BLaER1 (cell line): ENCODE results near the gene HOXC4.

Source experiments
- H3K27ac ChIP-seq: shearing (Covaris generic); formaldehyde crosslinking; 2 replicates; pipeline ENCODE4 v1.8.1; 2022
- H3K27me3 ChIP-seq: shearing (Covaris generic); formaldehyde crosslinking; 2 replicates; pipeline ENCODE4 v1.8.1; 2022
- H3K36me3 ChIP-seq: shearing (Covaris generic); formaldehyde crosslinking; 2 replicates; pipeline ENCODE4 v1.8.1; 2022
- H3K4me1 ChIP-seq: shearing (Covaris generic); formaldehyde crosslinking; 2 replicates; pipeline ENCODE4 v1.8.1; 2022
- H3K4me2 ChIP-seq: shearing (Covaris generic); formaldehyde crosslinking; 2 replicates; pipeline ENCODE4 v1.8.1; 2022
- H3K4me3 ChIP-seq: shearing (Covaris generic); formaldehyde crosslinking; 2 replicates; pipeline ENCODE4 v1.8.1; 2022
- H3K9ac ChIP-seq: shearing (Covaris generic); formaldehyde crosslinking; 2 replicates; pipeline ENCODE4 v1.8.1; 2022
- H3K9me3 ChIP-seq: shearing (Covaris generic); formaldehyde crosslinking; 2 replicates; pipeline ENCODE4 v1.8.1; 2022
- H4K20me1 ChIP-seq: shearing (Covaris generic); formaldehyde crosslinking; 2 replicates; pipeline ENCODE4 v1.8.1; 2022
- Cebpa-rat ChIP-seq: shearing (Covaris generic); IDR thresholded peaks from 2 replicates; pipeline ENCODE4 v1.8.1; 2022

Gene HOXC4

GRCh38 chr12:54009171-54010052, 44.2 kb upstream of the HOXC4 start:
- peaks cover 4% of the 10 kb centered on the region; the same call in 1 of the 2 replicates for H3K4me1 ChIP-seq
- no peaks in the 10 kb centered on the region for H3K9me3 ChIP-seq
- H3K36me3 ChIP-seq: no peaks in the 10 kb centered on the region
- no peak overlapping the region for H3K4me3 ChIP-seq
- peaks cover 94% of the 10 kb centered on the region for H4K20me1 ChIP-seq
- no peak overlapping the region for H3K27ac ChIP-seq
- no peak overlapping the region for H3K4me2 ChIP-seq
- H3K27me3 ChIP-seq: peaks cover 100% of the 10 kb centered on the region
- no peak for TF ChIP-seq Cebpa-rat
- H3K9ac ChIP-seq: no peak overlapping the region

- Histone ChIP-seq H3K4me2 (no peak overlapping the region), H3K27me3 (peaks cover 100% of the 10 kb centered on the region), H4K20me1 (peaks cover 94% of the 10 kb centered on the region), H3K4me3 (no peak overlapping the region), H3K9ac (no peak overlapping the region), H3K9me3 (no peaks in the 10 kb centered on the region), H3K36me3 (no peaks in the 10 kb centered on the region), H3K27ac (no peak overlapping the region), H3K4me1 (peaks cover 4% of the 10 kb centered on the region; the same call in 1 of the 2 replicates)
- no peak for TF ChIP-seq Cebpa-rat
Observed at GRCh38 chr12:54010053-54010971, 43.3 kb upstream of the HOXC4 start.

- Histone ChIP-seq H3K4me2 (no peak overlapping the region), H3K4me1 (peaks cover 3% of the 10 kb centered on the region; the same call in 1 of the 2 replicates), H3K9ac (no peak overlapping the region), H3K9me3 (no peaks in the 10 kb centered on the region), H4K20me1 (peaks cover 94% of the 10 kb centered on the region), H3K4me3 (no peak overlapping the region), H3K36me3 (no peaks in the 10 kb centered on the region), H3K27ac (no peak overlapping the region), H3K27me3 (peaks cover 100% of the 10 kb centered on the region)
- TF ChIP-seq Cebpa-rat: no peak
Observed at GRCh38 chr12:54010972-54011664, 42.5 kb upstream of the HOXC4 start.

- no peak overlapping the region for H3K27ac ChIP-seq
- H3K27me3 ChIP-seq: peaks cover 100% of the 10 kb centered on the region
- no peaks in the 10 kb centered on the region for H3K9me3 ChIP-seq
- no peak for TF ChIP-seq Cebpa-rat
- H3K4me3 ChIP-seq: no peak overlapping the region
- no peaks in the 10 kb centered on the region for H3K4me1 ChIP-seq
- H3K36me3 ChIP-seq: no peaks in the 10 kb centered on the region
- H3K4me2 ChIP-seq: no peak overlapping the region
- H4K20me1 ChIP-seq: peaks cover 92% of the 10 kb centered on the region
- no peak overlapping the region for H3K9ac ChIP-seq
Observed at GRCh38 chr12:54011665-54012532, 41.7 kb upstream of the HOXC4 start.

GRCh38 chr12:54012631-54013409, 40.8 kb upstream of the HOXC4 start:
- Histone ChIP-seq H3K36me3 (no peaks in the 10 kb centered on the region), H3K27me3 (peaks cover 100% of the 10 kb centered on the region), H4K20me1 (peaks cover 92% of the 10 kb centered on the region), H3K4me1 (no peaks in the 10 kb centered on the region), H3K9ac (no peak overlapping the region), H3K27ac (no peak overlapping the region), H3K9me3 (no peaks in the 10 kb centered on the region), H3K4me3 (no peak overlapping the region), H3K4me2 (no peak overlapping the region)
- TF ChIP-seq Cebpa-rat: no peak

GRCh38 chr12:54014377-54015017, 39.1 kb upstream of the HOXC4 start:
- Histone ChIP-seq H3K9me3 (no peaks in the 10 kb centered on the region), H3K4me2 (no peak overlapping the region), H3K4me3 (no peak overlapping the region), H4K20me1 (peaks cover 92% of the 10 kb centered on the region), H3K9ac (no peak overlapping the region), H3K4me1 (no peaks in the 10 kb centered on the region), H3K27ac (no peak overlapping the region), H3K36me3 (no peaks in the 10 kb centered on the region), H3K27me3 (peaks cover 100% of the 10 kb centered on the region)
- no peak for TF ChIP-seq Cebpa-rat

GRCh38 chr12:54015018-54015931, 38.4 kb upstream of the HOXC4 start:
- H3K9me3 ChIP-seq: no peaks in the 10 kb centered on the region
- H3K9ac ChIP-seq: no peak overlapping the region
- H3K4me2 ChIP-seq: no peak overlapping the region
- H3K27ac ChIP-seq: no peak overlapping the region
- H4K20me1 ChIP-seq: peaks cover 92% of the 10 kb centered on the region
- no peak overlapping the region for H3K4me3 ChIP-seq
- H3K36me3 ChIP-seq: no peaks in the 10 kb centered on the region
- no peak for TF ChIP-seq Cebpa-rat
- peaks cover 100% of the 10 kb centered on the region for H3K27me3 ChIP-seq
- H3K4me1 ChIP-seq: no peaks in the 10 kb centered on the region
